Activated T-cell treated with anti-CD3 and anti-CD28 coated beads for 1 hour (primary cell): Measurements from ENCODE around the gene CPSF3.

Experiments
- DNase-seq: peaks from one replicate; pipeline ENCODE4 v3.0.0-alpha.2; 2020; ENCODE audit warnings: low read depth

CPSF3 gene

GRCh38 chr2:9518163-9518562 lies 94.7 kb downstream of the CPSF3 start:
- DNase-seq: no peak

- no peak for DNase-seq
Measured at GRCh38 chr2:9518780-9519179, 95.3 kb downstream of the CPSF3 start.

- no peak for DNase-seq
Measured at GRCh38 chr2:9519250-9519649, 95.8 kb downstream of the CPSF3 start.
